Keratinocyte (primary cell): Measurements from ENCODE around the gene SPOCD1. TPM values are rescaled to one million over a fixed set of nuclear protein-coding genes. Genes with fewer than 3 reads are reported as not detected.

Experiments
- DNase-seq: peaks from one replicate; pipeline ENCODE4 v3.0.0-alpha.2; 2011; ENCODE audit warnings: low read depth, missing footprints, low spot score
- FAIRE-seq: peaks from 2 replicates; lab custom pipeline; 2011; peaks lifted over from hg19 to GRCh38; lab: Jason Lieb, UNC
- H2AFZ ChIP-seq: 2 replicates; pipeline ENCODE4 v1.6.0; 2012; ENCODE audit warnings: low read length, control low read depth, inconsistent platforms; ENCODE audit not compliant: control insufficient read depth
- H3K27ac ChIP-seq: 2 replicates; pipeline ENCODE4 v1.5.1; 2011; ENCODE audit warnings: low read length; ENCODE audit not compliant: control insufficient read depth, insufficient read depth
- H3K27me3 ChIP-seq: 3 replicates; pipeline ENCODE4 v1.6.0; 2011; ENCODE audit warnings: low read length; ENCODE audit not compliant: control insufficient read depth, insufficient read depth; ENCODE audit errors: extremely low read depth
- H3K36me3 ChIP-seq, 2 experiments: 2 replicates in 1 of 2; 3 replicates in 1 of 2; pipeline ENCODE4 v1.5.1; 2011; ENCODE audit warnings: low read length in 2 of 2, mild to moderate bottlenecking in 1 of 2; ENCODE audit not compliant: control insufficient read depth in 2 of 2, insufficient read depth in 2 of 2; ENCODE audit errors: extremely low read depth in 1 of 2
- H3K4me1 ChIP-seq: 3 replicates; pipeline ENCODE4 v1.5.1; 2011; ENCODE audit warnings: low read length; ENCODE audit not compliant: control insufficient read depth, insufficient read depth; ENCODE audit errors: extremely low read depth
- H3K4me2 ChIP-seq: 3 replicates; pipeline ENCODE4 v1.6.0; 2011; ENCODE audit warnings: low read depth, low read length; ENCODE audit not compliant: control insufficient read depth, insufficient read depth; ENCODE audit errors: extremely low read depth
- H3K4me3 ChIP-seq, 3 experiments: fragments of 200-600 bp in 1 of 3; sonication (generic) in 1 of 3; 2 replicates in 2 of 3; 3 replicates in 1 of 3; pipeline ENCODE4 v1.5.1; 2011 to 2016; ENCODE audit warnings: low read length in 3 of 3, mild to moderate bottlenecking in 3 of 3, control low read depth in 2 of 3, inconsistent platforms in 1 of 3, low read depth in 1 of 3, mixed read lengths in 1 of 3, mixed run types in 1 of 3, moderate library complexity in 1 of 3; ENCODE audit not compliant: control insufficient read depth in 2 of 3, insufficient read depth in 2 of 3; ENCODE audit errors: extremely low read depth in 1 of 3
- H3K79me2 ChIP-seq: 2 replicates; pipeline ENCODE4 v1.6.0; 2012; ENCODE audit warnings: low read length; ENCODE audit not compliant: control insufficient read depth, insufficient read depth
- H3K9ac ChIP-seq: 3 replicates; pipeline ENCODE4 v1.6.0; 2011; ENCODE audit warnings: low read length; ENCODE audit not compliant: control insufficient read depth, insufficient read depth; ENCODE audit errors: extremely low read depth
- H3K9me1 ChIP-seq: 3 replicates; pipeline ENCODE4 v1.6.0; 2011; ENCODE audit warnings: low read length; ENCODE audit not compliant: control insufficient read depth, insufficient read depth; ENCODE audit errors: extremely low read depth
- H3K9me3 ChIP-seq: 2 replicates; pipeline ENCODE4 v1.5.1; 2012; ENCODE audit warnings: low read depth, low read length; ENCODE audit not compliant: control insufficient read depth
- H4K20me1 ChIP-seq: 3 replicates; pipeline ENCODE4 v1.6.0; 2011; ENCODE audit warnings: low read length; ENCODE audit not compliant: control insufficient read depth, insufficient read depth; ENCODE audit errors: extremely low read depth
- EZH2 ChIP-seq: IDR thresholded peaks from one replicate; pipeline ENCODE4 v1.6.1; 2012; ENCODE audit warnings: inconsistent platforms, mild to moderate bottlenecking, low read length, moderate library complexity
- dilution Hi-C: fragments of 300-500 bp; cut with MboI; formaldehyde crosslinking; loops from one replicate; pipeline ENCODE4 v1.7.0; 2020; ENCODE audit warnings: low sequenced_read_pairs; ENCODE audit not compliant: extremely low pct_ligation_motif_present
- polyA plus RNA-seq, 5 experiments: library from polyadenylated mRNA; depleted of rRNA in 3 of 5; stranded (reverse) in 3 of 5; stranded (forward) in 1 of 5; unstranded in 1 of 5; fragments of >200 nt; gene quantifications; 1 replicate in 1 of 5; 2 replicates in 3 of 5; 3 replicates in 1 of 5; pipeline versions ENCODE4 v1.2.1 to v1.2.3, GENCODE V29; 2011 to 2012; ENCODE audit warnings: missing spikeins in 2 of 5, low read depth in 1 of 5, low replicate concordance in 1 of 5
- TF ChIP-seq, protein P1 (sequence below), 3 experiments: IDR thresholded peaks in 1 of 3; conservative IDR thresholded peaks in 1 of 3; optimal IDR thresholded peaks in 1 of 3; 2 replicates in 2 of 3; 3 replicates in 1 of 3; pipeline versions ENCODE3 to v1.5.1; 2011; ENCODE audit warnings: low read length in 3 of 3, mild to moderate bottlenecking in 3 of 3, moderate library complexity in 2 of 3, control low read depth in 1 of 3, inconsistent platforms in 1 of 3; ENCODE audit not compliant: insufficient read depth in 2 of 3; ENCODE audit errors: extremely low read depth in 1 of 3

SPOCD1 gene
- polyA plus RNA-seq, 1 donor (not counting 4 experiments of a cell fraction or from before 2014, with no cell fraction given) = 4.7 TPM

DNA sequence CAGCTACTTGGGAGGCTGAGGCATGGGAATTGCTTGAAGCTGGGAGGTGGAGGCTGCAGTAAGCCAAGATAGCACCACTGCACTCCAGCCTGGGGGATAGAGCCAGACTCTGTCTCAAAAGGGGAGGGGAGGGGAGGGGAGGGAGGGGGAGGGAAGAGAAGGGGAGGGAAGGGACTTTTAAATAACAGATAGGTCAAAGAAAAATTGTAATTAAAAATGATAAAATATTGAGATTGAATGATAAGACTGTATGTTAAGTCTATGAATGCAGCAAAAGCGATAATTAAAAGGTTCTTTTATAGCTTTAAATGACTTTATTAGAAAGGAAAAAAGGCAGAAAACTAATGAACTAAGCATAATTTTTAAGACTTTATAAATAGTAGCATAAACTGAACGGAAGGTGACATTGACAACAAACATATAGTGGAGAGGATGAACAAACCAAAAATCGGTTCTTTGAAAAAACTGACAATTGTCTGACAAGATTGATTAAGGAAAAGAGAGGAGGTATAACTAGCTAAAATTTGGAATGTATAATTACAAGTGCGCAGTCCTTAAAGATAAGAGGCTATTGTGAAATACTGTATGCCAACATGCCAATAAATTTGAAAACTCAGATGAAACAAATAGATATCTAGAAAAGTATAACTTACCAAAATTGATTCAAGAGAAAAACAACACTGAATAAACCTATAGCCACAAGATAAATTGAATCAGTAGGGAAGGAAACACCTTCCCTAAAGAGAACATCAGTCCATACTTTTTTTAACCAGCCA is 8.4 kb downstream of the SPOCD1 start:
- H3K9ac ChIP-seq = no peak overlapping the region
- H3K9me1 ChIP-seq = no peaks in the 10 kb centered on the region
- no peaks in the 10 kb centered on the region for H3K9me3 ChIP-seq
- no peak for DNase-seq
- H3K27me3 ChIP-seq = no peaks in the 10 kb centered on the region
- H4K20me1 ChIP-seq = no peaks in the 10 kb centered on the region
- TF ChIP-seq EZH2 = no peak
- TF ChIP-seq, protein P1, sequence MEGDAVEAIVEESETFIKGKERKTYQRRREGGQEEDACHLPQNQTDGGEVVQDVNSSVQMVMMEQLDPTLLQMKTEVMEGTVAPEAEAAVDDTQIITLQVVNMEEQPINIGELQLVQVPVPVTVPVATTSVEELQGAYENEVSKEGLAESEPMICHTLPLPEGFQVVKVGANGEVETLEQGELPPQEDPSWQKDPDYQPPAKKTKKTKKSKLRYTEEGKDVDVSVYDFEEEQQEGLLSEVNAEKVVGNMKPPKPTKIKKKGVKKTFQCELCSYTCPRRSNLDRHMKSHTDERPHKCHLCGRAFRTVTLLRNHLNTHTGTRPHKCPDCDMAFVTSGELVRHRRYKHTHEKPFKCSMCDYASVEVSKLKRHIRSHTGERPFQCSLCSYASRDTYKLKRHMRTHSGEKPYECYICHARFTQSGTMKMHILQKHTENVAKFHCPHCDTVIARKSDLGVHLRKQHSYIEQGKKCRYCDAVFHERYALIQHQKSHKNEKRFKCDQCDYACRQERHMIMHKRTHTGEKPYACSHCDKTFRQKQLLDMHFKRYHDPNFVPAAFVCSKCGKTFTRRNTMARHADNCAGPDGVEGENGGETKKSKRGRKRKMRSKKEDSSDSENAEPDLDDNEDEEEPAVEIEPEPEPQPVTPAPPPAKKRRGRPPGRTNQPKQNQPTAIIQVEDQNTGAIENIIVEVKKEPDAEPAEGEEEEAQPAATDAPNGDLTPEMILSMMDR (optimal IDR thresholded peaks at IDR 0.05 in 1 of 3, IDR thresholded peaks at IDR 0.05 in 1 of 3, conservative IDR thresholded peaks at IDR 0.05 in 1 of 3; ENCODE audit: extremely low read depth in 1 of 3, insufficient read depth in 2 of 3, low read length in 3 of 3) = no peak
- dilution Hi-C loops = no loop called here
- no peak overlapping the region for H2AFZ ChIP-seq
- H3K36me3 ChIP-seq = no peaks in the 10 kb centered on the region
- no peak overlapping the region for H3K27ac ChIP-seq
- no peak for FAIRE-seq
- no peak overlapping the region for H3K4me2 ChIP-seq
- H3K4me1 ChIP-seq = no peaks in the 10 kb centered on the region
- no peaks in the 10 kb centered on the region for H3K79me2 ChIP-seq
- no peak overlapping the region for H3K4me3 ChIP-seq

DNA sequence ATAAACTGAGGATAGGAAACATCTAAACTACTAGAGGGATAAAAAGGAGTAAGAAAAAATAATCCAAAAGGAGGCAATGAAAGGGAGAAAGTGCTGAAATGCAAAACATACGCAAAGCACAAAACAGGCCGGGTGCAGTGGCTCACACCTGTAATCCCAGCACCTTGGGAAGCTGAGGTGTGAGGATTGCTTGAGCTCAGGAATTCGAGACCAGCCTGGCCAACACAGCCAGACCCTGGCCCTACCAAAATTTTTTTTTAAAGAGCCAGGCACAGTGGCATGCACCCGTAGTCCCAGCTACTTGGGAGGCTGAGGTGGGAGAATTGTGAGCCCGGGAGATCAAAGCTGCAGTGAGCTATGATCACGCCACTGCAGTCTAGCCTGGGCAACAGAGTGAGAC is 10.5 kb downstream of the SPOCD1 start:
- DNase-seq = no peak
- TF ChIP-seq, protein P1 (optimal IDR thresholded peaks at IDR 0.05 in 1 of 3, IDR thresholded peaks at IDR 0.05 in 1 of 3, conservative IDR thresholded peaks at IDR 0.05 in 1 of 3; ENCODE audit: extremely low read depth in 1 of 3, insufficient read depth in 2 of 3, low read length in 3 of 3) = no peak
- no peak for TF ChIP-seq EZH2
- H3K9ac ChIP-seq = no peak overlapping the region

More for the DNA sequence above, 10.5 kb downstream of the SPOCD1 start:
- dilution Hi-C loops = no loop called here
- Histone ChIP-seq H3K27me3 (no peaks in the 10 kb centered on the region), H3K79me2 (no peaks in the 10 kb centered on the region), H3K4me3 (no peak overlapping the region), H3K4me1 (no peaks in the 10 kb centered on the region), H3K9me1 (no peaks in the 10 kb centered on the region), H4K20me1 (no peaks in the 10 kb centered on the region), H3K9me3 (no peaks in the 10 kb centered on the region), H3K36me3 (no peaks in the 10 kb centered on the region), H3K27ac (no peak overlapping the region), H3K4me2 (no peak overlapping the region), H2AFZ (no peak overlapping the region)
- FAIRE-seq = no peak
